HL-60/S4 treated with retinoic acid at 250 ng/mL for 4 days and 3 days (cell line): ENCODE data around the gene DOCK9.

ENCODE experiments used
- in situ Hi-C: fragments of 300-500 bp; cut with MboI; formaldehyde crosslinking; loops from 2 replicates; pipeline ENCODE4 v1.7.0; 2022; ENCODE audit warnings: low sequenced_read_pairs

DOCK9 gene

DNA sequence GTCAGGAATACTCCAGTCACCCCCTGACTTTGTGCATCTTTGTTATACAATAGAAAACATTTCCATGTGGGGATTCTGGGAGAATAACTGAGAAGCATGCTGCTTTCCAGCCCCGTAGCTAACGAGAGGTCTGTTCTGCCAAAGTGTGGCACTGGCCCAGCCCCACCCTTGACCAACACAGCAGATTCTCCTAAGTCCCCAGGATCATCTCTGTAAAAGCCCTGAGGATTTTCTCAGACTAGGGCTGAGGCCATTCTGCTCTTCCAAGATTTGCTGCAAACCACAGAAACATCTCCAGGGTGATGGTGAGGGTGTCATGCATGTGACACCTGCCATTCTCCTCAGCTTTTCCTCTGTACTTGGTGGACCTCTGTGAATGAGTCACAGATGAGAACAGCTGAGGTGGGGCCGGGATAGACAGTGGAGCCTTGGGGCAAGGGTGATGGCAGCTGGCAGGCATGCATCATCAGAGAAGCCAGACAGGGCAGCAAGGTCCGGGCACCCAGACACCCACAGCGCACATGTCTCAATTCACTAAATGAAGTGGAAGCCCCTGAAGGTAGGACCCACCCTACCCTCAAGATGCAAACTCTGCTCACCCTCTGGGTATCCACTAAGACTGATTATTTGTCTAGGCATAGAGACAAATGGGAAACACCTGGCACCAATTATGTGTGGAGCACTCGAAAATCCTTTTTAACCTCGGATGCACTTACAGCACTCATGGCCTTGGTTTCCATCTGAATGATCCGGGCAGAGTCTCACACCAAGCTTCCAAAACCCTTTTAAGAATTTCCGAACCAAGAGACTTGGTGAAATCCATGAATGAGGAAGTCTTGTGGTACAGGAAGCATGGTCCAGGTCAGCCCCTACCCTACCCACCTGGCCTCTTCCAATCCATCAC is 20.1 kb upstream of the DOCK9 start:
- in situ Hi-C loops: no loop called here

DNA sequence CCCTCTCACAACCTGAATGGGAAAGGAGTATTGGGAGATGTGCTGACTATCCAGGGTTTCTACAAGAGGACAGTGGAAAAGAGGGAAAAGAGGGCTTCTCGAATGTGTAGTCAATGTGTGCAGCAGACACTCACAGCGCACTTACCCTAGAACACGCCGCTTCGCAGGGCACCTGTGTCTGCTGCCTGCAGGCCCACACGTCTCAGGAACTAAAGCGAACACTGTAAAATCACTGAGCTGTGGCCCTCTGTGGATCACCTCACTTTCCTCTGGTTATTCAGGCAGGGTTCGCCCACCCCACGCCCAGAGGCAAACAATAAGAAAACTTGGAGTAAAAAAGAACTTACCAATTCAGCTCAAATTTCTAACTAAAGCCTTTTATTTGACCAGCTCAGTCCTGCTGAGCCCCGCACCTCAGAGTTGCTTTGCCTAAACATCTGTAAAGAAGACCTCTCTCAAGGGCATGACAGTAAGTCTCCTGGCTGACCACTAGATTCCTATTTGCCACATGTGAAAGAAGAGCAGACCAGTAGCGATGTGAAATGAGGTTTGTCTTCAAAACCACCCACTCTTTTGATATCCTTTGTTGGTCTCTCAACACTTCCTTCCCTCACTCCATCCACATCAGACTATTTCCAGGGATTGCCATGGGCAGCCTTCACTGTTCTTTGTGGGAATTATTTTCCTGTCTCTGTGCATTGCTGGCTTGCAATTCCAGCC is 19.3 kb upstream of the DOCK9 start:
- in situ Hi-C loops: no loop called here

DNA sequence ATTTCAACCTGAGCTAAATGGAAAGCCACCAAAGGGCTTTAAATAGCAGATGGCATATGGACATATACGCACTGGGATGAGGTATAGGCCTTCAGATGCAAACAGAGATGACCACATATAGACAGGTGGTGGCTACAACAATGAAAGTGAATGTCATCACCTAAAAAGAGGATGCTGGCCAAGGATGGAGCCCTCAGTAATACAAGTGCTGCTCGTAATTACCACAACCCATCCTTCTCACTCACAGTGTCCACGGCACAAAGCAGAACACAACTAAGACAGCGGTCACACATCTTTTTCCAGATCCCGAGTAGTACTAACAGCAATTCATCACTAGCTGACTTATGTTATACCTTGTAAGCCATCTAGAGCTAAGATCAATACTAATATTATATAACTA is 18.2 kb upstream of the DOCK9 start:
- in situ Hi-C loops: no loop called here

DNA sequence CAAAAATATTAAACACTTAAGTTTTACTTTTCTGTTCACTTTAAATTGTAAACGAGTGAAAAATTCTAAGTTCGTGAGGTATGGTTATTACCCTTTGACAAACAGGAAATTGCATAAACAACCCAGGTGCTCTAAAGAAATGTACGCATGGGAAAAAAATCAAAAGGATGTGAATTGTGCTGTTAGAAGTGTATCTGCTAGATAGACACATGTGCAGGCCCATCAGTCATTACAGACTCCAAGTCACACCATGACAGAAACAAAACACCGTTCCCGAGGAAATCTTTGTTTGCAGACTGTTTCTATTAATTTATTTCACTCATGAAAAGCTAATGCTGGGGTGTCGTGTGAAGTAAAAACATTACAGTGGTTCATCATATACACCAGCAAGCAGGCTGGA is 17.0 kb upstream of the DOCK9 start:
- in situ Hi-C loops: no loop called here

DNA sequence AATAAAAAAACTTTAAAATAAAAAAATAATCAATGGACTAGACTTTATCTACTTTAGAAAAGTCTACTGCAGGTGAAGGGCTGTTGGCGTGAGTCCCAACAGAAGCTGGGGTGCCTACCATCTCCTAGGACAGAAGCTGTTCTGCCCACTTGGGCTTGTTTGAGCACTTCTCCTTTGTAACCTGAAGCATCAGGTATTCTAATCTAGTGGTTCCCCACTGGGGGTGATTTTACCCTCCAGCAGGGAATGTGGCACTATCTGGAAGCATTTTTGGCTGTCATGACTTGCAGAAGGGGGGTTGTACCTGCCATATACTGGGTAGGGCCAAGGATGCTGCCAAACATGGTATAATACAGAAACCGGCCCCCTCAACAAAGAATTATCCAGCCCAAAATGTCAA is 16.2 kb upstream of the DOCK9 start:
- in situ Hi-C loops: no loop called here

DNA sequence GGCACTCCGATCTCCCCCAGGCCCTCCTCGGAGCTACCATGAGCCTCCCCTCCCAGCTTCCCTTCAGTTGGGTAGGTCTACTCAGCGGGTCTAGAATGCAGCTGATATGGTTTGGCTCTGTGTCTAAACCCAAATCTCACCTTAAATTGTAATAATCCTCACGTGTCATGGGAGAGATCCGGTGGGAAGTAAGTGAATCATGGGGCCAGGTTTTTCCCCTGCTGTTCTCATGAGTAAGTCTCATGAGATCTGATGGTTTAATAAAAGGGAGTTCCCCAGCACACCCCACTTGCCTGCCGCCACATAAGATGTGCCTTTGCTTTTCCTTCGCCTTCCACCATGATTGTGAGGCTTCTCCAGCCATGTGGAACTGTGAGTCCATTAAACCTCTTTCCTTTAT is 14.5 kb upstream of the DOCK9 start:
- in situ Hi-C loops: no loop called here

DNA sequence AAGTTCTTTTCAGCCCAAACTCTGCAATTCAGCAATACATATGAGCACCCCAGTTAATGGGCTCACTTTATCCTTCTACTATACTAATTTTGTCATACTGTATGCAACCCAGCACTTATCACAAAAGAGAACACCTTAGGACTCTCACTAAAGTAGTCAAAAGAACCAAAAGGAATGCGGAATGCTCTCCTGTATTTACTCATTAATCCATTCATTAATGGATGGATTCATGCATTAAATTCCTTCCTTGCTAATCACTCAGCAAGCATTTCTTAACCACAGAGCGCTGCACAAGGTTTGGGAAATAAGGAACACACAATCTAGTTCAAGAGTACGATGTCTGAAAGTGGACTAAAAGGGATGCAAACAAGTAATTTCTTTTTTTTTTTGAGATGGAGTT is 12.8 kb upstream of the DOCK9 start:
- in situ Hi-C loops: no loop called here

DNA sequence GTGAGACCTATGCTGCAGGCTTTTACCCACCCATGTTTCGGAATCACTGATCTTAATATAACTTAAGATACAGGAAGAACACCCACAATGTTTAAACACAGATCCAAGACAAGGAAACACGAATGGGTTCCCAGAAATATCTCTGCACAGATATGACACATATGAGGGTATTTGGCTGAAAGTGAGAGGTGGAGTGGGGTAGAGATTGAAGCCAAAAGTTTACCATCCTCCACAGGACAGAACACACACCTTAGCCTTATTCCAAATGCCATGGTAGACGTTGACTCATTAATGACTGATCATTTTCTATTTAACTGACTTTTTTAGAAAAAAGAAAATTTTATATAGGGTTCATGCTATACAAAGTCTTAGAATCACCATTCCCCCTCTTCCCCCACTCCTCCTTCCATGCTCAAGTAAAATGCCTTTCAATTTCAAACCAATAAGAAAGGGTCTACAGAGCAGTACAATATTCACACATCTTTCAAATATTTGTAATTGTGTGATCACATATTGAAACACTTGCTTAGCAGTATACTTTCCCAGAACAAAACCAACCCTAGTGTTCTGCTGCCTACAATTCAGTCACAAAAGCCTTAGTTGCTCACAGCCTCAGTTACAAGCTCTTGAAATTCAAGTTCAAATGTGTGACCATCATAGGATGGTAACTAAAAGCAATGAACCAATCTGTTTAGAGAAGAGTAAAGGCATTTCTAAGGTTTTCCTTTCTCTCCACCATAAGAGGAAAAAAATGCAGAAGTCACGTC is 11.8 kb upstream of the DOCK9 start:
- in situ Hi-C loops: no loop called here

DNA sequence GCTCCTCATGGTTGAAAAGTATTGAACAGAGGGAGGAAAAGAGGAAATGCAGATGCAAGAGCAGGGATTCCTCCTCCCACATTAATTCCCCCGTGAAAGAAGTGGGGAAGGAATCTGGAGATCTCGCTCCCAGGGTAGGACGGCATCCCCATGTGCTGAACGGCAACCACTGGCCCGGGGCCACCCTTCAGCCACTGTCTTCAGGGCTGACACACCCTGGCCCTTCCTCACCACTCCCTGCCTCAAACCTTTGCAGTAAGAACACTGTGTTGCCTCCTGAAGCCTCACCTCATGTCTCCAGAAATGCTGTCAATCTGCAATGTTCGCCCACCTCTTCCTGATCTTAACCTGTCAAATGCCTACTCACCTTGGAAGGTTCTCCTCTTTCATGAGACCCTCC is 10.9 kb upstream of the DOCK9 start:
- in situ Hi-C loops: no loop called here

DNA sequence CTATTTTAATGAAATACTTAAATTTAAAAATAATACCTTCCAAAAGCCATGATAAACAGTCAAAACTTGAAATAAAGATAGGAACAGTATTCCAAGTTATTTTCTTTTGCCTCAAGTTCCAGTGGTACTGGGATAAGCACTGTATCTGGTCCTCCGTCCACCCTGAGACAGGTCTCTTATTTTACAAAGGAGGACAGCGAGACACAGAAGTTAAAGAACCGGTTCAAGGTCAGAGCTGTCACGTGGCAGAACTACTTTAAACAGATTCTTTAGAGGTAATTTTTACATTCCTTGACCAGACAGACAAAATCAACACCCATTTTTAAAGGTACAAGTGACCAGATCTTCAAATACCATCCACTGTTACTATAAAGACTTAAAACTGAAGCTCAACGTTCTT is 10.4 kb upstream of the DOCK9 start:
- in situ Hi-C loops: no loop called here

DNA sequence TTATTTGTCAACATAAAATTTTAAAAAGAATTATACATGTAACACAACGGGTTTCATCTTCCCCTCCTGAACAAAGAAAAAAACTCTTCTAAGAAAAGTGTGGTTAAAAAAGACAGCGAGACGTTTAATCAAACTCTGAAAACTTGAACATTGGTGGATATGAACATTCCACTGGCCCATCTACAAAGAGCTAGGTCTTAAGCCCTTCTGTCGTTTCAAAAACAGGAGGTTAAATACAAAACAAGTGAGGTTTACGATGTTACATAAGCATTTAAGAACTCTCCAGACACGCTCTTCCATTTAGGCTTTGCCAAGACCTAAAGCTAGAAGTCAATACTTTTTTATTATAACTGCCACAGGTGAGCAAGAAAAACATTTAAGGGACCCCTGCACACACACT is 9.4 kb upstream of the DOCK9 start:
- in situ Hi-C loops: no loop called here

DNA sequence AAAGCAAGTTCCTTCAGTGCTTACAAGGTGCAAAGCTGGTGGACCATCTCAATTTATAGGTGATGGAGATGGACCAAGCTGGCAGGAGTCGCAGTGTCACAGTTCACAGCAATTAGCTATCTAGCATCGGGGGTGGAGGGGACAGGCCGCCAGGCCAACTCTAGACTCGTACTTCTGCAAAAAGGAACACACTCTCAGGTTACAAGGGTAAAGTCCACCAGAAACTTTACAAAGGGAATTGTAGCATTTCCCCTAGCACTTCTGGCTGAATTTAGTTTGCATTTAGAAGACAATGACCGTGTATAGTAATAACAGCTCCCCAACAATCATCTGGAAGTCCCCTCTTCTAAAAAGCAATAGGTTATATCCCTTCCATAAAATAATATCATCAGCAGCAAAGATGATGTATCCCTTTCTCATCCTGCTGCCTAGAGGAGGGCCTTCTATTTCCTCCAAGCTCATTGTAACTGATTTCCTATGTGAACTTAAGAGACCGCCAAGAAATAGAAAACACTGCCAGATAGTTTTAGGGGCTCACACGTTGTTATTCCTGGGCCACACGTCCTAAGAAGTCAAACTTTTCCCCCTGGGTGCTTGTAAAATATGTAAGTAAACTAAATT is 8.5 kb upstream of the DOCK9 start:
- in situ Hi-C loops: no loop called here

DNA sequence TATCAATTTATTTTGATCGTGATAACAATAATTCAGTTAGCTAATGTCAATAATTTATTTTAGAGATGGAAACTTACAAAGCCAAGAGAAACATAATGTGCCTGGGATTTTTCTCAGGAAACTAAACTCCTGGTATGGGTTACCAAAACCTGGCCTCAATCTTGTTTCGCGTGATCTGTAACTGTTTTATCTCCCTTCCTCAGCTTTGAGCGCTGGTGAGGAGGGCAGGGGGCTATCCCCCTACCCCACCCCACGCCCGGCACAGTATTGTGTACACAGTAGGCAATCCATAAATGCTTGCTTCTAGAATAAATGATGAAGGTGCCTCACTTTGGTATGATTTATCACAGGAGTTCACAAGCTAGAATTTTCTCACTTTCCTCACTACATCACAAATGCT is 7.7 kb upstream of the DOCK9 start:
- in situ Hi-C loops: no loop called here

DNA sequence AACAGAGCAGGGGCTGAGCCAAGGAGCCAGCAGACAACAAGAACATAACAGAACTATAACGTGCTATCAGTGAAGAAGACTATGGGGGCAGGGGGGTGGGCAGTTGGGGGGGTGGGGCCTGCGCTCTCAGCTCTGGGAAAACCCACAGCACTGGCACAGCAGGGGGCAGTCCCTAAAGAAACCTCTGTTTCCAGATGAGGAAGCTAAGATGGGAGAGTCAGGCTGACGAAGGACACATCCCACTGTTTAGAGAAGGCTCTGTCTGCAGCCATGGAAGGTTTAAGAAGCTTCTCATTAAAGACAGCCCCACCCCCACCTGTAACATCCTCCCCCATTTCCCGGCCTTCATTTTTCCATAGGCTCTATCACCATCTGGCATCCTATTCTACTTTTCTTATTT is 7.1 kb upstream of the DOCK9 start:
- in situ Hi-C loops: no loop called here

DNA sequence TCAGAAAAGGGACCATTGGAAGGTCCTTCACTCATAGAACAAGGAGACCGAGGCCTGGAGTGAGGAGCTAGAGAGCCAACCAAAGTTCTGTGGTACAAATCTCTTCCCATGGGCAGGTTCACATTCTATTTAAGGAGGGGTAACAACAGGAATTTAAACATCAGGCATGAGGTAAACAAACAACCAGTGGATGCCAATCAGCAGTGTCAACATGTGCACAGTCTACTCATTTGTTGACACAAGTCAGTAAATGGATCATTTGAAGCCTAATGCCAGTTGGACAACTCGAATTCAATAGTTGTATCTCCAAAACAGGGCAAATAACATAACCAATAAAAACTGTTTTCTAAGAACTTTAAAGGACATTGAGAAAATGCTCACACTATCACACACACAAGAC is 6.3 kb upstream of the DOCK9 start:
- in situ Hi-C loops: no loop called here

DNA sequence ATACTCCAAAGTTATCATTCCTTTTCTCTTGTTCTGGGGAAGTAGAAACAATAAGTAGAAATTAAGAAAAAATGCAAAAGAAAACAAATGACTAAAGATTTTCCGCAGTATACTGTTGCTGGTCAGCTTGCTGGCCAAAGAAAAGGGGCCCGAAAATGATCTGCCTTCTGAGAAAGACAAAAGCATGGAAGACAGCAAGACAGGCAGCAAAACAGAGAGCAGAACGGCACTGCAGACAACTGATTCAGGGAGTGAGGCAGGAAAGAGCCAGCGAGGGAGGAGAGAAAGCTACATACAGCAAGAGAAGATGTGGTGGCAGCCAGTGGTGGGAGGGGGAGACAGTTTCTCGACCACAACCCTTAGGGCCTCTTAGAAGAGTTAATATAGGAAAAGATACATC is 5.3 kb upstream of the DOCK9 start:
- in situ Hi-C loops: no loop called here

DNA sequence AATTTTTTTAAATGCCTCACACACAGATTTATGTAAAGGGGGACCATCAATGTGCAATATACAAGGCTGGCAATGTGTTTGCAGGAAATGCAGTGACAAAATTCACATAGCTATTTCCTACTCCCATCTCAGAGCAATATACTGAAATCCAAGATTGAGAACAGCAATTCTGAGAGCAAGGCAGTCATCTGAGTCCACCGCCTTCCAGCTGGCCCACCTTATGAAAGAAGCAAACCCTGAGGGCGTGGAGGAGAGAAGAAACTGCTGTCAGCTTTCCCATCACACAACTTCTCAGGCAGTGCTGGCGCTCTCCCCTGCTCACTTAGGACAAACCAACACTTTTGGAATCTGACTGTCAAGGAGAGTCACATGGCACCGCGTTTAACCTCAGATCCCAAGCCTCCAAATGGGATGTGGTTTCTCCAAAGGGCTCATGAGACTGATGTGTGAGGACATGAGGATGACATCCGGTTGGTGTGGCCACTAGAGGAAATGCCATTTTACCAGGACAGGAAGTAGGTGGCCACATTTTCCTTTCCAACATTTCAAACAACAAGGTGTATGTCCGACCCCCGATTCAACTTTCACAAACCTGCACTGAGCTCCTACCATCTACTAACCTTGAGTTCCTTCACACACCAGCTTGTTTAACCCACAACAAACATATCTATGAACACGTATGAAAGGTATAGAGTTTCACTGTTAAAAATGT is 3.7 kb upstream of the DOCK9 start:
- in situ Hi-C loops: no loop called here

DNA sequence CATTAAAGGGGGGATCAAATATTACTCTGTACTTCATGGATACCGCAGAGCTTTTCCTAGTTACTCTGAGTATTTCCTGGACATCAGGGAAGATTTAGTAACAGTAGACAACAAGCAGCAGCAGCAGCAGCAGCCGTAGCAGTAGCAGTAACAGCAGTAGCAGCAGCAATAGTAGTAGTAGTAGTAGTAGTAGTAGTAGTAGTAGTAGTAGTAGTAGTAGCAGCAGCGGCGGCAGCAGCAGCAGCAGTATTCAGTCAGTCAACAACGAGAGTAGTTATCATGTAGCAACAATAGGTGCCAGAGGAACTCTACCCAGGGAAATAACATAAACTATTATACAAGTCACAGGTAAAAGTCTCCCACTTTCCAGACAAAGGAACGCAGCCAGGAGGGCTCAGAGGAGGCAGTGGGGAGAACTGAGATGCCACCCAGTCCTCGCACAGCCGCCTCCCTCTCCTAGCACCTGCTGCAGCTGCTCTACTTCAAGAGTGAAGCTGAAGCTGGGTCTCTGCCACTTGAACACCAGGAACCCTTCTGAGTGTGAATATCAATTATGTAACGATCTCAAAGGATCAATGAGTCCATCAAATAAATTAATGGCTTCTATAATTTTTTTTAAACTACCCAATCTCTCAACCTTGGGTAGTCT is 1.3 kb upstream of the DOCK9 start:
- in situ Hi-C loops: no loop called here

DNA sequence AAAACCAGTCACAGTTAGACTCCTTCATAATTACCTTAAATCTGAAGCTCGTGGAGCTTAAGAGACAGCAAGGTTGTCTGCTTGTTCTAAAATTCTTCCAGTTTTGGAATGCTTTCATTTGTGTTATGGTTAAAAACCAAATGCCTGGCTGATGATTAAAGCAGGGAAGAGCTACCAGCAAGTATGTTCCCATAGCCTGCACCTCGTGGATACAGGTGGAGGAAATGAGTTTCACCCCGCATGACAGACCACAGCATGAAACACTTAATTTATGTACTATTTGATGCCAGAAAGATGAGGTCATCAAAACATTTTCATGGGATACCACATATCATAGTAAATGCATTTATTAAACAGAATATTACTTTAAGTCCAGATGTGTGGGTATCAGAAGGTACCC is 416 bp upstream of the DOCK9 start:
- in situ Hi-C loops: no loop called here

DNA sequence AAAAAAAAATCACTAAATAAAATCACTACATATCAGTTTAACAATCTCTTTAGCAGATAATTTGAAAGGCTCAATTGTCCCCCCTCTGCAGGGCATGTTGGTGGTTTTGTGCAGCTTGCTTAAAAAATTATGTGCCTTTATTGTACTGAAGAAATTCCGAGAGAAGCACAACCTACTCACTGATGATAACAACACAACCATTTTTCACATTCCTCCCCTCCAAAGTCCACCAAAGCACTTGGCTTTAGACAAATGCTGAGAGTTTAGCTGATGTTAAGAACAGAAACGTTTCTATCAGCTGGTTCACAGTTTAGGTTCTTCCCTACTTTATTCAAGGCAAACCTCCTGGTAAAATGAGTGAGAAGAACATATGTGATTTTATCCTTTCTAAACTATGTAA is 923 bp downstream of the DOCK9 start:
- in situ Hi-C loops: no loop called here
